GM12878 (cell line): ENCODE results near the gene DUSP10. TPM values are rescaled to one million over a fixed set of nuclear protein-coding genes. Genes with fewer than 3 reads are reported as not detected.

ENCODE experiments used
- BCLAF1 ChIP-seq: fragments of 450-650 bp; IDR thresholded peaks from 2 replicates; pipeline ENCODE4 v1.6.1; 2017; ENCODE audit warnings: antibody characterized with exemption, mild to moderate bottlenecking, moderate library complexity
- BRCA1 ChIP-seq: IDR thresholded peaks from 2 replicates; pipeline ENCODE4 v1.6.1; 2011; ENCODE audit warnings: low read depth, low read length, improper control_type of control experiment
- CREB1 ChIP-seq: IDR thresholded peaks from 2 replicates; pipeline ENCODE4 v1.6.1; 2012; ENCODE audit warnings: low read depth, mild to moderate bottlenecking, inconsistent platforms
- GATAD2B ChIP-seq: fragments of 450-650 bp; conservative IDR thresholded peaks from 2 replicates; pipeline ENCODE4 v1.6.1; 2017; ENCODE audit warnings: low read depth, mild to moderate bottlenecking, moderate library complexity
- HCFC1 ChIP-seq: fragments of 150-350 bp; IDR thresholded peaks from 2 replicates; pipeline ENCODE4 v1.6.1; 2014; ENCODE audit warnings: low read length
- HDAC2 ChIP-seq: fragments of 200-600 bp; sonication (generic); IDR thresholded peaks from 2 replicates; pipeline ENCODE4 v1.6.1; 2017
- IRF4 ChIP-seq: IDR thresholded peaks from 2 replicates; pipeline ENCODE4 v1.6.1; 2011; ENCODE audit warnings: low read depth, low read length
- IRF5 ChIP-seq: fragments of 450-650 bp; IDR thresholded peaks from 2 replicates; pipeline ENCODE4 v1.6.1; 2017; ENCODE audit warnings: borderline replicate concordance
- LARP7 ChIP-seq: fragments of 450-650 bp; IDR thresholded peaks from 2 replicates; pipeline ENCODE4 v1.6.1; 2017; ENCODE audit warnings: mild to moderate bottlenecking
- MAX ChIP-seq: IDR thresholded peaks from 2 replicates; pipeline ENCODE4 v1.6.1; 2012; ENCODE audit warnings: low read depth, low read length, improper control_type of control experiment
- NBN ChIP-seq: fragments of 450-650 bp; IDR thresholded peaks from 2 replicates; pipeline ENCODE4 v1.6.1; 2016
- NR2F1 ChIP-seq: fragments of 450-650 bp; conservative IDR thresholded peaks from 2 replicates; pipeline ENCODE4 v1.6.1; 2017; ENCODE audit warnings: mild to moderate bottlenecking
- POLR2AphosphoS5 ChIP-seq: IDR thresholded peaks from 2 replicates; pipeline ENCODE4 v1.6.1; 2011; ENCODE audit warnings: mild to moderate bottlenecking, low read length, inconsistent platforms
- RAD21 ChIP-seq: IDR thresholded peaks from 2 replicates; pipeline ENCODE4 v1.6.1; 2011; ENCODE audit warnings: mild to moderate bottlenecking, low read depth, low read length, moderate library complexity; ENCODE audit not compliant: insufficient read depth
- RBBP5 ChIP-seq: fragments of 200-600 bp; sonication (generic); conservative IDR thresholded peaks from 2 replicates; pipeline ENCODE4 v1.6.1; 2016
- RFX5 ChIP-seq: IDR thresholded peaks from 2 replicates; pipeline ENCODE4 v1.6.1; 2011; ENCODE audit warnings: low read depth, low read length, improper control_type of control experiment
- SREBF2 ChIP-seq: IDR thresholded peaks from 2 replicates; pipeline ENCODE4 v1.6.1; 2012; ENCODE audit warnings: mild to moderate bottlenecking, low read length
- YY1 ChIP-seq: IDR thresholded peaks from 2 replicates; pipeline ENCODE4 v1.6.1; 2011; ENCODE audit warnings: low read depth, mild to moderate bottlenecking, low read length
- ZBED1 ChIP-seq: IDR thresholded peaks from 2 replicates; pipeline ENCODE4 v1.6.1; 2016; ENCODE audit warnings: borderline replicate concordance
- ZBTB11 ChIP-seq: fragments of 450-650 bp; formaldehyde crosslinking; IDR thresholded peaks from 2 replicates; pipeline ENCODE4 v1.5.0; 2022; ENCODE audit warnings: mild to moderate bottlenecking, missing genetic modification characterization
- ZBTB33 ChIP-seq: fragments of 450-650 bp; IDR thresholded peaks from 2 replicates; pipeline ENCODE4 v1.6.1; 2017; ENCODE audit warnings: mild to moderate bottlenecking
- ZNF274 ChIP-seq: IDR thresholded peaks from one replicate; pipeline ENCODE4 v1.8.0; 2011; ENCODE audit not compliant: insufficient read length, insufficient read depth
- ZZZ3 ChIP-seq: IDR thresholded peaks from 2 replicates; pipeline ENCODE4 v1.6.1; 2011; ENCODE audit warnings: low read depth; ENCODE audit not compliant: control insufficient read depth, insufficient read length
- polyA plus RNA-seq, 11 experiments: library from polyadenylated mRNA; depleted of rRNA in 4 of 11; unstranded in 6 of 11; stranded (reverse) in 5 of 11; fragments of >200 nt; fragmentation: Nextera tagmentation in 4 of 11; fragmentation: Illumina TruSeq in 1 of 11; extraction: Ambion mirVana in 4 of 11; extraction: Trizol in 1 of 11; gene quantifications; 1 replicate in 1 of 11; 2 replicates in 10 of 11; pipeline versions ENCODE4 v1.2.1 to v1.2.3, GENCODE V29; 2011 to 2016; ENCODE audit warnings: inconsistent platforms in 2 of 11, missing spikeins in 2 of 11, low read depth in 1 of 11
- total RNA-seq, 4 experiments: library from RNA; depleted of rRNA in 3 of 4; stranded (reverse); fragments of >200 nt in 3 of 4; fragmentation: Illumina TruSeq in 1 of 4; extraction: Trizol in 1 of 4; gene quantifications; 2 replicates each; pipeline versions ENCODE4 v1.2.1 to v1.2.3, GENCODE V29; 2013 to 2021

The DUSP10 gene
- total and polyA plus RNA-seq, 10 of the 15 experiments (the other 5 are each of a cell fraction or from before 2014, with no cell fraction given): 20.3 to 38.4 (median 27.8) TPM

- TF ChIP-seq ZBTB11 (CRISPR knock-in tag): no peak
- TF ChIP-seq HCFC1: no peak
- peak; percentile 64 for TF ChIP-seq YY1
- no peak for TF ChIP-seq IRF5
- peak; percentile 44; the same call in 1 of the 2 replicates for TF ChIP-seq IRF4
- TF ChIP-seq NR2F1: no peak; the same call in 1 of the 2 replicates
- no peak for TF ChIP-seq ZNF274
- TF ChIP-seq ZBTB33: no peak
- no peak; the same call in none of the 2 replicates for TF ChIP-seq GATAD2B
- peak; percentile 47 for TF ChIP-seq RAD21
- peak; percentile 83 for TF ChIP-seq NBN
- TF ChIP-seq POLR2AphosphoS5: peak; percentile 95
- no peak for TF ChIP-seq BRCA1
- no peak for TF ChIP-seq BCLAF1
- TF ChIP-seq RBBP5: no peak
- peak; percentile 88 for TF ChIP-seq CREB1
- peak; percentile 12; the same call in 1 of the 2 replicates for TF ChIP-seq LARP7
- TF ChIP-seq ZBED1: no peak
- TF ChIP-seq SREBF2: no peak
- TF ChIP-seq MAX: peak; percentile 67; the same call in 1 of the 2 replicates
- no peak for TF ChIP-seq HDAC2
- no peak for TF ChIP-seq ZZZ3
- TF ChIP-seq RFX5: peak; percentile 75; the same call in 1 of the 2 replicates
These were observed at the start of gene DUSP10 (continued) for GRCh38 chr1:221741703-221742554.
